ENCODE measurements around the gene IKZF2. TPM values are rescaled to one million over a fixed set of nuclear protein-coding genes. Genes with fewer than 3 reads are reported as not detected.

Gene IKZF2
- total RNA-seq, 1 donor from 2014 or later: 0.86 TPM

- DNase-seq (ENCODE audit: low read depth): no peak
- no peak overlapping the region for H3K4me3 ChIP-seq (ENCODE audit: low read depth, low read length)
- TF ChIP-seq CTCF (conservative IDR thresholded peaks at IDR 0.05; ENCODE audit: low read depth, low read length): no peak
These were observed 160.7 kb downstream of the IKZF2 start for GRCh38 chr2:212990697-212991096.

- no peak for TF ChIP-seq CTCF (conservative IDR thresholded peaks at IDR 0.05; ENCODE audit: low read depth, low read length)
- no peak overlapping the region for H3K4me3 ChIP-seq (ENCODE audit: low read depth, low read length)
- DNase-seq (ENCODE audit: low read depth): no peak
These were observed 163.9 kb downstream of the IKZF2 start for GRCh38 chr2:212987492-212987891.

GRCh38 chr2:212984129-212984528, 167.3 kb downstream of the IKZF2 start:
- TF ChIP-seq CTCF (conservative IDR thresholded peaks at IDR 0.05; ENCODE audit: low read depth, low read length): no peak
- no peak for DNase-seq (ENCODE audit: low read depth)
- no peak overlapping the region for H3K4me3 ChIP-seq (ENCODE audit: low read depth, low read length)

- DNase-seq (ENCODE audit: low read depth): no peak
- no peak for TF ChIP-seq CTCF (conservative IDR thresholded peaks at IDR 0.05; ENCODE audit: low read depth, low read length)
- H3K4me3 ChIP-seq (ENCODE audit: low read depth, low read length): no peak overlapping the region
These were observed 171.6 kb downstream of the IKZF2 start for GRCh38 chr2:212979799-212980198.

GRCh38 chr2:212979046-212979612, 172.3 kb downstream of the IKZF2 start:
- no peak for DNase-seq (ENCODE audit: low read depth)
- H3K4me3 ChIP-seq (ENCODE audit: low read depth, low read length): no peak overlapping the region
- no peak for TF ChIP-seq CTCF (conservative IDR thresholded peaks at IDR 0.05; ENCODE audit: low read depth, low read length)

GRCh38 chr2:212977152-212977551, 174.3 kb downstream of the IKZF2 start:
- no peak overlapping the region for H3K4me3 ChIP-seq (ENCODE audit: low read depth, low read length)
- DNase-seq (ENCODE audit: low read depth): no peak
- no peak for TF ChIP-seq CTCF (conservative IDR thresholded peaks at IDR 0.05; ENCODE audit: low read depth, low read length)

GRCh38 chr2:212975333-212975732, 176.1 kb downstream of the IKZF2 start:
- DNase-seq (ENCODE audit: low read depth): no peak
- H3K4me3 ChIP-seq (ENCODE audit: low read depth, low read length): no peak overlapping the region
- TF ChIP-seq CTCF (conservative IDR thresholded peaks at IDR 0.05; ENCODE audit: low read depth, low read length): no peak

Data from epithelial cell of proximal tubule (primary cell).